ENCODE data around the gene SPRR2G.

- TF ChIP-seq, protein P1, sequence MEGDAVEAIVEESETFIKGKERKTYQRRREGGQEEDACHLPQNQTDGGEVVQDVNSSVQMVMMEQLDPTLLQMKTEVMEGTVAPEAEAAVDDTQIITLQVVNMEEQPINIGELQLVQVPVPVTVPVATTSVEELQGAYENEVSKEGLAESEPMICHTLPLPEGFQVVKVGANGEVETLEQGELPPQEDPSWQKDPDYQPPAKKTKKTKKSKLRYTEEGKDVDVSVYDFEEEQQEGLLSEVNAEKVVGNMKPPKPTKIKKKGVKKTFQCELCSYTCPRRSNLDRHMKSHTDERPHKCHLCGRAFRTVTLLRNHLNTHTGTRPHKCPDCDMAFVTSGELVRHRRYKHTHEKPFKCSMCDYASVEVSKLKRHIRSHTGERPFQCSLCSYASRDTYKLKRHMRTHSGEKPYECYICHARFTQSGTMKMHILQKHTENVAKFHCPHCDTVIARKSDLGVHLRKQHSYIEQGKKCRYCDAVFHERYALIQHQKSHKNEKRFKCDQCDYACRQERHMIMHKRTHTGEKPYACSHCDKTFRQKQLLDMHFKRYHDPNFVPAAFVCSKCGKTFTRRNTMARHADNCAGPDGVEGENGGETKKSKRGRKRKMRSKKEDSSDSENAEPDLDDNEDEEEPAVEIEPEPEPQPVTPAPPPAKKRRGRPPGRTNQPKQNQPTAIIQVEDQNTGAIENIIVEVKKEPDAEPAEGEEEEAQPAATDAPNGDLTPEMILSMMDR (IDR thresholded peaks at IDR 0.05; ENCODE audit: control extremely low read depth in 1 of 3, insufficient read depth in 1 of 3, low read depth in 1 of 3, low read length in 3 of 3) = no peak
- TF ChIP-seq POLR2A (IDR thresholded peaks at IDR 0.05; ENCODE audit: control extremely low read depth in 1 of 2, low read depth in 2 of 2, low read length in 2 of 2) (no peak), CBX5 (IDR thresholded peaks at IDR 0.05; ENCODE audit: low read depth, low read length) (no peak), EP300 (IDR thresholded peaks at IDR 0.05; ENCODE audit: borderline replicate concordance in 1 of 2, low read depth in 2 of 2, low read length in 2 of 2) (no peak), RFX5 (IDR thresholded peaks at IDR 0.05; ENCODE audit: borderline replicate concordance, low read depth, low read length) (no peak), ZNF274 (IDR thresholded peaks at IDR 0.05; ENCODE audit: borderline replicate concordance, extremely low read depth, low read length) (no peak)
These were observed 37.3 kb downstream of the SPRR2G start, which contains the start of gene SPRR2F for GRCh38 chr1:153113416-153113815.

Data from H1 (cell line).